GM18870 (cell line): ENCODE measurements around the gene STX8.
"Not testable (repeated sequence)": the region's sequence is repeated elsewhere in the genome, so short reads cannot be mapped to it uniquely, and the experiment has no call there.

Experiments
- ATAC-seq: cut with Tn5 transposase; IDR thresholded peaks from one replicate; pipeline ENCODE4 v1.9.1; 2021; ENCODE audit warnings: moderate library complexity; ENCODE audit not compliant: unreplicated experiment

STX8 gene

DNA sequence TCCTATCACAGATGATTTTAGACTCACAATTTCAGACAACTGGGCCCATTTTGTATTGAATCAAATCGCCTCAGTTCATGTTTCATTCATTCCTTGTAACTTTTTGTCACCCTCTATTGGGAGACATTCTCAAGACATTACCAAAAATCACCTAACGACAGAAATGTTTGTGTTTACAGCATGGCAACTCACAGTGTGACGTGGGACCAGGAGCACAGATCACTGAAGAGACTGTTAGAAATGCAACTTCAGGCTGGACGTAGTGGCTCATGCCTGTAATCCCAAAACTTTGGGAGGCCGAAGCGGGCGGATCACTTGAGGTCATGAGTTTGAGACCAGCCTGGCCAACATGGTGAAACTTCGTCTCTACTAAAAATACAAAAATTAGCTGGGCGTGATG is 304.7 kb downstream of the STX8 start:
- no peak for ATAC-seq

DNA sequence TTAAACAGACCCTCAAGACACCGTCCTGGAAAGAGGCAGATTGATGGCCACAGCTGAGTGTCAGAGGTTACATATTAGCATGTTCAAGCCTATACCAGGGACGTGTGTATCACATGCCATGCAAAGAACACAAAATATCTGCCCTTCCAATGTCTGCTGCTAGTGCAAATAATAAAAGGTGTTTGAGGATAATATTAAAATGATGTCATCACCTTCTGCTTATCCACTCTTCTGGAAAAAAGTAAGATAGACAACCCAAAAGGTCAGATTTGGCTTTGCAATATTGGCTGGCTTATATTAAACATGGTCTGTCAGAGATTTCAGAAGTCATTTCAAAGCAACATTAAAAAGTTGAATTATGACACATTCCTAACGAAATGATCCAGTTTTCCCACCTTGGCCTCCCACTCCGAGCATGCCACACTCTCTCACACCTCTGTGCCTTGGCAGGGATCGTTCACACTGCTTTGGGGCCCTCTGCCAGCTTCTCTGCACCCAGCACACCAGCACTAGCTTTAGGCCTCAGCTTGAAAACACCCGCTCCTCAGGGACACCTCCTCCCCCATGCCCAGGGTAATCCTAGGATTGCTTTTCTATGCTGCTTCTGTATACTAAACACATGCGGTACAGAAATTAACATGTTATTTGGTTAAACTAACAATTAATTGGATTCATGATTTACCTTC is 306.1 kb downstream of the STX8 start:
- ATAC-seq: no peak

DNA sequence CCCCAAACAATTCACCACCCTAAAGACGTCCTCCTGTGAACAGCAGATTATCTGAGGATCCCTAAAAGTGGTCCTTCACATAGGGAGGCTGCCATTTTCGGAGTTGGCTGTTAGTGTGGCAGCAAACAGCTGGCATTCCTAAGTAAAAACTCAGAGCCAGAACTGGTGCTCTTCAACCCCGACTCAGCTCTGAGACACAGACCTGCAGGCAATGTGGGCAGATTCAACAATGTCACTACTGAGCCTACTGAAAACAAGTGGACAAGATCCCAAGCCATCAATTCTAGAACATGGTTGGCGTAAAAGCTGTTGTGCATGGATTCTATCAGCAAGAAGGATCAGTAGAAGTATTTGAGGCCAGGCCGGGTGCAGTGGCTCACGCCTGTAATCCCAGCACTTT is 307.1 kb downstream of the STX8 start:
- no peak for ATAC-seq

DNA sequence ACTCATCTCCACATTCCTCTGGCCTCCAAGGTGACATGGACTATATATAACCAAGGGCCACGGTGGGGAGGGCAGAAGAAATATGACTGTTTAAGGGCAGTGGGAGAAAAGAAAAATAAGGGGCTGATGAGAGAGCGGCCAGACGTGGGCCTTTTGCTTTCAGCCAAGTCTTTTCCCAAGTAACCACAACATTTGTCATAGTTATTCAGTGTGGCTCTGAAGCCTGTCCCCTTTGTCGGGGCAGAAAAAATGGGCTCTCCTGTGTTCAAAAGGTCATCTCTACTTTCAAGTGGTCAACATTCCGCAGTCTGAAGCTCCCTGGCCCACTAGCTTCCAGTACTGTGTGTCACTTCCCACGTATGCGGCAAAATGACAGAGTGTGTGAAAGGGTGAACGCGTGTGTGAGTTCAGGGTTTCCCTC is 308.9 kb downstream of the STX8 start:
- no peak for ATAC-seq

DNA sequence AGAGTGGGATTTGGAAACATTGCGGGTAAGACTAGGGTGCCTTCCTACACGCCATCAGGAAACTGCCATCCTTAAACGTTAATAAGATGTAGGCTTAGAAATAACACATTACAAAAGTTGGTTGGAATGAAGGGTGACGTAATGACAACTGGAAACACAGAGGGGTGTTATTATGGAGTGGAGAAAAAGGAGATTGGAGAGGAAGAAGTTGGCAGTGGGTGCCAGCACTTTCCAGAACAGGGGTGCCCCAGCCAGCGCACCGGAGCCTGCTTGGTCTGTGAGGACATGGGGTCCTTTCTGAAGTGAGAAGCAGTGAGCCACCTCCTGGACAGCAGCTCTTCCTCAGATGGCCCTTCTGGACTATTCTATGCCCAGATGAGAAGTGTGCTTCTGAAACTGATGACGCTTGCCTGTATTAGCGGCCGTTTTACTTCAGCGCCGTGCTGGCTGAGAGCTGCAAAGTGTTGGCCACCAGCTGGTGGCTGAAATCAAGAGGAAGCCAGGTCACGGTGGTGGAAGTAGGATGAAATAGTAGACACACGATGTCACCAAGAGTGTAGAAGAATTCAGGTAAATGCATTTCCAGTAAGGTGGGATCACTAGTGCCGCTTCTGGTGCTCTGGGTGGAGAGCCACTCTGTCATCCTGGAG is 309.5 kb downstream of the STX8 start:
- ATAC-seq: no peak

DNA sequence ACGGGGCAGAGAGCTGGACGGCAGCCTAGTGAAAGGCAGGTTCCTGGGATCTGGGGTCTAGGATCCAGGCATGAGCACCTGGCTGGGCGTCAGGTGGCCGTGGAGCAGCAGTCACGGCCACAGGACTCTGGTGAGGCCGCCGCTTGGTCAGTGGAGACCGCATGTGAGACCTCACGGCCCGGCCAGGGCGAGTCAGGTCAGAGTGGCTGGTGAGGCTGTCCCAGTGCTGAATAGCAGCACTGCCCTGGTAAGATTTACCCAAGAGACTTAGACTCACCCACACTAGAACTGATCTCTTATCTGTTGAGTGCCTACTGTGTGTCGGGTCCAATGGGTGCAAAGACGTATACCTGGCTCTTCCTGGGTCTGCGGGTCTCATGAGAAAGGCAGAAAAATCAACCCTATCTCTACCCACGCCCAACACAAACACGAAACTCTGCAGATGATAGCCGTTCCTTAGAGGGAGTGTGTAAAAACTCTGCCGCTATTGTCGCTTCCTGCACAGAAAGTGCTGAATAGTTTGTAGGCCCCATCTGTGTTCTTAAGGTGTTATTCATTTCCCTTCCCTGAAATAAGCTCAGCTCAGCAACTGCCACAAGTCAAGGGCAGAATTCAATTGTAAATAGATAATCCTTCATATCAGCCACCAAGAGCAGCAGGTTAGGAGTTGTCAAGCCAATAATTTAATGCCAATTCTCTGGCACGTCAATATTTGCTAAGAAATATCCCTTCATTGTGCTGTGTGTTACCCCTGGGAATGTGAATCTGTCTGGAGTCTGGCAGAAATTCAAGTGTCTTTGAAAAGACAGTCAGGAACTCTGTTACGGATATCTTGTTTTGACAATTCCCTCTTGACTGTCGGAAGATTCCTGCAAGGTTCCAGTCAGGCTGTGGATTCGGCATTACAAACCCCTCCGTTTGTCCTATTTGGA is 314.3 kb downstream of the STX8 start:
- no peak for ATAC-seq

DNA sequence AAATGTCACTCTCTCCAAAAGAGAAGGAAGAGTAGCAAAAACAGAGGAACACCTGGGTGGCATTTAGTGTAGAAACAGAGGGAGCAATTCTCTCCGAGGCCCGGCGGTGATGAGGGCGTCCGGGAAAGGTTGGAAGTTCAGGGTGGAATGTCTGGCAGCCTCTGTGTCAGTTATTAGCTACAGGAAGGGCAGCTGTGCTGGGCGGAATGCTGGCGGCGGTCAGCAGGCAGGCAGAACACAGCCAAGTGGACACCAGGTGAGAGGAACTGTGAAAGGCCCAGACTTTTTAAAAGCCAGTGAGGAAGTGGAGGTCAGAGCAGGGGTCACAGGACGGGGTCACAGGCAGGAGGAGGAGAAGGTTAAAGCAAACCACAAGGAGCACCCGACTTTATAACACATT is 316.2 kb downstream of the STX8 start:
- no peak for ATAC-seq

DNA sequence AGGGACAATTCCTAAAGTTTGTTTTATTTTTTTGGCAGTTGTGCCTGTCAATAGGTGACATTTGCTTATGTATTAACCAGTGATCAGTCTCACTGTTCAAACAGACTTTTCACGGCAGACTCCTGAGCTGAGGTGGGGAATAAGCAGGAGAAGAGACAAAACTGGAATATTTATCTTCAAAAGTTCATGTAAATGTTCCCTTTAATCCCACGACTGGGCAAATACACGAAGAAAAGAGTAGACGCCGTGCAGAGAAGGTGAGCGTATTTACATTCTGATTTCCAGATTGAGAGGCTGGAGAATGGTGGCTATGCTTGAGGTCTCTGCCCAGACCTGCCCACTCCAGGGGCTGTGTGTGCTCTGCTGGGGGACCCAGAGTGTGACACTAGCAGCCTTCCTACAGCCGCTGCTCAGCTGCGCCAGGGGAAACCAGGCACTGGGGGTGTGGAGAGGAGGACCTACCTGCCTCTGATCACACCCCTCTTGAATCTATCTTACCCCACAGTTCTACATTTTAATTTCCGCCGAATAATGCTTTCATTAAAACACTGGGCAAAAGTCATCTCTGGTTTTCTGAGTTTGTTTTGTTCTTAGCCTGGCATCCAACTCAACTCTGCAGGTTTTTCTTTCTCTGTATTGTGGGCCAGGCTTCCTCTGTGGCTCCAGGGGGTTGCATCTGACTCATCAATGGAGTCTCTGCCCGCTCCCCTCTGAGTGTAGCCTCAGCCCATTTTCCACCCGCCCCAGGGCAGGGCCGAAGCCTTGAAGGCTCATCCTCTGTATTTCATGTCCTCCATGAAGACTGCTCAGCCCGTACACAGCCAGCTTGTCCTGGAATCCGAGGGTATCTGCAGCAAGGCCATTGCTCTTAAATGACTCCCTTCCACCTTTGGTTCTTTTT is 317.3 kb downstream of the STX8 start:
- ATAC-seq: no peak

DNA sequence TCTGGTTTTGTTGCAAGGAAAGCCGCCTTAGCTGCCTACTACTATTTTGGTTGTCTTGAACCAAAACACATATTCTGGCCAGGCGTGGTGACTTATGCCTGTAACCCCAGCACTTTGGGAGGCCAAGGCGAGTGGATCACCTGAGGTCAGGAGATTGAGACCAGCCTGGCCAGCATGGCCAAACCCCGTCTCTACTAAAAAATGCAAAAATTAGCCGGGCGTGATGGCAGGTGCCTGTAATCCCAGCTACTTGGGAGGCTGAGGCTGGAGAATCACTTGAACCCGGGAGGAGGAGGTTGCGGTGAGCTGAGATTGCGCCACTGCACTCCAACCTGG is 318.0 kb downstream of the STX8 start:
- not testable (repeated sequence) for ATAC-seq

DNA sequence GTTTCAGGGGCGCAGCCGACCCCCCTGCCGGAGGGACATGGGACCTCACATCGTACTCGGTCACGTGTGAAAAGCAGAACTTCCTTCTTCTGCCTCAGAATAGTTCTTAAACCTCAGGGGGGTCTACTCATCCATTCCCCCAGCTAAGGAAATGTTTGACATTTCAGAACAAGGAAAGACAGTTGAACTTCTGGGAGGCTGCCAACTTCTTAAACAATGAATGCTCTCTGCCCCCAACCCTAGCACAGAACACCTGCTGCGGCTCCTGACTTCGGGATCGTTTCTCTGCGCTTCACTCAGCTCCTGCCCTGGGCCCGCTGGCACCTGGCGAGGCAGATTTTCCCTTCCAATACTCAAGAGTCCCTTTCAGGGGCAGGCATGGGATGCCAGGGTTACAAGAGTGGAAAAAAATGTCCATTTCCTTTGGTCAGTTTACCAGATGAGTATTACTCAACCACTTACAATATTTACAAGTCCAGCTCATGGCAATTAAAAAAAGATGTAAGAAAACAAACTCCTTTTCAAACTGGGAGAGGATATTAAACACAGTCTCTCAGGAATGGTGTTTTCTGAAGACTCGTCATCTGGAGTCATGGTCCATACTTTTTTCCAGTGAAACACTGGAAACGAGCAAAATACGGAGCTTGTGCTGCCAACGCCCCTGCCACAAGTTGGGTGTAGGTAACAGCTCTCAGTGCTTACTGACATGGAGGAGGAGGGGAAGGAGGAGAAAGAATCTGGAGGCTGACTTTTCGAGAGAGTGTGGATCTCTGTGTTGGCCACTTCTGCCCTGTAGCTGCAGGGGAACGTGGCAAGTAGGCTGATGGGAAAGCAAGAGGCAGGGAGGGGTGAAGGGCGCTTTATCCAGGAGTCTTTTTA is 318.6 kb downstream of the STX8 start:
- ATAC-seq: no peak

DNA sequence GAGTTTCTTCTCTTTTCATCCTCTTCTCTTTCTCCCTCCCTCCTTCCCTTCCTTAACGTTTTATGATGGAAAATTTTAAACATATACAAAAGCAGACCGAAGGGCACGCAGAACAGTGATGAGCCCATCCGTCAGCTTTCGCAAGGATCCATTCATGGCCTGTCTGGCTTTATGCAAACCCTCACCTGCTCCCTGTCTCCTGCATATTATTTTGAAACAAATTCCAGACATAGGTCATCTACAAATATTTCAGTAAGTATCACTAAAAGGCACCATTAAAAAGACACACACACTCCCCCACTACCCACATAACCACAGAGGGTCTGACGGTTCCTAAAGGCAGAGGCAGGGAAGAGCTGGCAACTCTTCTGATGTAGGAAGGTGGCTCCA is 319.3 kb downstream of the STX8 start:
- ATAC-seq: no peak

DNA sequence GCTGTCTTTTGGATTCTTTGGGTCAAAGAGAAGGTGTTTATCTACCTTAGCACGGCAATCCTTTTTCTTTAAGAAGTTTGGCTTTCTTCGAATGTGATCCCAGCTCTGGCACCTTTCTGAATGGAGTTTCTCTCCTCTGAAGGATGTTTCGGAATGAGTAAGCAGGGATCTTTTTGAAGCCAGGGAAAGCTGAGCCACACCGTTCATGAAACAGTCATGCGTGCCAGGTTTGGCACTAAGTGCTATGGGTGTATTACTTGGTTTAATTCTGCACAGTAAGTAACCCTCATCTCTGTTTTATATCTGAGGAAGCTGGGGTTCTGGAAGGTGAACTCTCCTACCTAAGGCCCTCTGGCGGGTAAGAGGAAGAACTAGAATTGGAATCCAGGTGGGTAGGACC is 319.8 kb downstream of the STX8 start:
- ATAC-seq: no peak

DNA sequence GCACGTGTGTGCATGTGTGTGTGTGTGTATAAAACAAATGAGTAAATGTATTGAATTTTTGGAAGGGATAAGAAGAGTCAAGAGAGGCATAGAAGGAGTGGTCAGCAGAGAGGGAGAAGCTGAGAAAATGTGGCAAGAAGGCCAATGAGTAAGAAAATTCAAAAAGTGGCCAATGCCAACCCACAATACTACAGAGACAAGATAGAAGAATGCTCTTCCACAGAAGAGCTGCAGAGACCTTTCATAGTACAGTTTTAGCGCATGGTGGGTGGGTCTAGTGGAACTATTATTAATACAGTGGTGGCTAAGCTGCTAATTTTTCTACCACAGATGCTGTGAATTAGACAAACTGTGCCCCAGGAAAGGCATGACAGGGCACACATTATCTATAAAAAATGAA is 320.8 kb downstream of the STX8 start:
- no peak for ATAC-seq

DNA sequence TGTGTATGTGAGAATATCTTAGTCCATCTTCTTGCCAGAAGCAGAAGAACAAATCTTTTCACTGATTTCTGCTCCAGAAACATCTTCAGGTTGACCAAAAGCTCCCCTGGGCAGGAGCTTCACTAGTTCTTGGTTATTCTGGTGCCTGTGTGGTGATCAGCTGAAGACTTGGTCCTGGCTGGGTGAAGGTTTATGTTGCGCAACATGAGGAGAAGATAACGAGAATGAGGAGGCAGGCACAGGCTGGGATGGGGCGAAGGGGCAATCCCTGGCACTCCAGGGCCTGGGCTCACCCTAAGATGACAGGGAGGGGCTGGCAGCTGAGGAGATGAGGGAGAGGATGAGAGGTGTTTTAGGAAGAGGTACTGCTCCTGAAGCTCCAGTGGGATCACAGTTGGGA is 322.3 kb downstream of the STX8 start:
- ATAC-seq: no peak

DNA sequence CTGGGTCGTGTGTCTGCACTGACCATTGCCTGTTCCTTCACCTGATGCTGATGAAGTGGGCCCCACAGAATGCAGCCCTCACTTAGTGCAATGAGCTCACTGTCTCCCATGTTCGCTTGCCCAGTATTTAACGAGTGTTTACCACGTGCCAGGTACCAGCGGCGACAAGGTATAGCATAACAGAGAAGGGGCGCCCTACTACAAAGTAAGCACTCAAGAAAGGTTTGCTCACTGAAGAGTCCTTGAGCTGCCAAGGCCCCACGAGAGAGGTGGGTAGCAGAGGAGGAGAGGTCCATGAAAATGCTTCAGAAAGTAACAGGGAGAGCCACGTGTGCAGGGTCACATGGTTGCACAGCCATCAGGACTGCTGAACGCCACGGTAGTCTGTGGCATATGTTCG is 324.3 kb downstream of the STX8 start:
- ATAC-seq: no peak

DNA sequence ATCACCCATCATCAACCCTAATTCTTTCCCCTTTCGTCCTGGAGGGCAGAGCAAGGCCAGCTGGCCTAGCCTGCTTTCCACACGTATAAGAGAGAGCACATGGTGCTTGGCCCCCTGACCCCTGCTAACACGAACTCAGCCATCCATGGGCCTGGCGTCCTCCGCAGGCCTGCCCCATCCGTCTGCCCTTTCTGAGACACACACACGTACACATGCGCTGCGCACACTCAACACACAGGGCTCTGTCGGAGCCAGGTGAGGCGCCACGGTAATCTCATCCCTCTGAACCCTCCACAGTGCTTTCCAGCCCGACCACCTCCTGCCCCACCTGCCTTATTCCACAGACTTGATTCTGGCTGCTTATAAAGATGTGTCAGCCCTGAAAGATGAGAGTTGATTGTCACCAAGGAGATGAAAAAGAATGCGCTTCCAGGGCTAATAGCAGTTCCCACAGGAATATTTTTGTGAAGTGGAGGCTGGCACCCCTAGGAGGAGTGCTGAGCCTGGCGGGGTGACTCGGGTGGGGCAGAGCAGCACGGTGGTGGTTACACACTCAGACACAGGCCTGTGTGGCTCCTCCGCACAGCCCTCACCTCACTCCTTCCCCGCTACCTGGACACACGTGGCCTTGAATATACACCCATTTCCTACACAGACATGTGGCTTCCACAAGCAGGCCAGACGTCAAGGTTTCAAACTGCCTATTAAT is 326.2 kb downstream of the STX8 start:
- no peak for ATAC-seq

DNA sequence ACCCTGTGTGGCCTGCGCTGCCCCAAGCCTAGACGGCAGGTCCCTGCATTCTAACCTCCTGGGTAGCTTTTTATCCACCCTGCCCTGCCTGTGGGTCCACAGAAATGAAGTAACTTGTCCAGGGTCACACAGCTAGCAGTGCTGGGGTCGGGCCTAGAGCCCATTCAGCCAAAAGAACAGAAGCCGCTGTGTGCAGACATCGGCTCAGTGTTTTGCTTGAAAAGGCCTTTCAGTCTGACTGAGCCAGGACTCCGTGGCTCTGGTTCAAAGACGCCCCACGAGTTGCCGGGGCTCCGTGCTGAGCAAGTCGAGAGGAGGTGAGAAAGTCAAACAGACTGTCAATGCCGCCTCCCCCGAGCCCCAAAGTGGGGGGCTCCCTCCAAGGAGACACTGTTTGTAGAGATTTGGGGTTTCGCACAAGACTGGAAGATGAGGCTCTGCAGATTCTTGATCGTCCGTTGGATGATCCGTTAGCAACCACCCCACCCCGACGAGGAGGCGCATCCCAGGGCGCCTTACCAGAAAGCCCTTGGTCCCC is 328.1 kb downstream of the STX8 start:
- ATAC-seq: no peak

DNA sequence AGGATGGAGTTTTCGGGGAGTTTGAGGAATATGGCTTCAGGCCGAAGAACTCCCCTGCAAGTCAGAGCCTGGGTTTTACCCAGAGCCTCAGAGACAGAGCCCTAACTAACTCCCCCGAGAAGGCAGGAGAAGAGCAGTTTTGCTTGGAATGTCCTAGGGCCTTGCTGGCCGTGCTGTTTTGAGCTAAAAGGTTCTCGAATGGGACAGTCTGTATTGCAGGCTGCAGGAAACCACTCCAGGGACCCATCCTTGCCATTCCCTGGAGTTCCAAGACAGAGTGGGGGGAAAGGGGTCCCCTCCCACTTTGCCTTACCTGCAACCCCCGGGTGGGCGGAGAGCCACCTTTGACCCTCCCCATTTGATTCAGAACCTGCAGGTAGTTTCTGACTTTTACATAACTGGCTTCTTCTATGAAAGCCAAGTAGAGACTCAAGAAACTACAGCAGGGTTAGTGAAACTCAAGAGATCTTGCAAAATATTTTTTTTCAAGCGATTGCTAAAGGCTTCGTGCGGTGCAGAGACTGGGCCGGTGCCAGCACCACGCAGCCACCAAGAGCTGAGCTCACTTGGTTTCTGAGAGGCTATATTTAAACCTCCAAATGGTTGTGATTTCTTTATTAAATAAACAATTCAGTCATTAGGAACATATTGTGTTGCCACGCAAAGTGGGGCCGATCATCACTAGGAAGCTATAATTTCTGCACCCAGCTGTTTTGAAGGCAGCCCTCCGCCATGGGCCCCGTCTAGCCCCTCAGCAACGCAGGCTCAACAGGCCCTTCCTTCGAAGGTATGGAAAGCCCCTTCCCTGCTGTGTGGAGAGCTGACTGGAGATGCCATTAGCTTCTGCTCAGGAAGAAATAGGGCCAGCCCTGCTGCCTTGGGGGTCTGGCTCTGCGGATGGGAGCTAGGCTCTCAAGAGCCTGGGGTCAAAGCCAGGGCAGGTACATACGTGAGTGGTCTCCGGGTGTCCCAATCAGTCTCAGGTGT is 331.3 kb downstream of the STX8 start:
- no peak for ATAC-seq
